Measurements from ENCODE around the gene ACOT8.
"Not testable (repeated sequence)": the region's sequence is repeated elsewhere in the genome, so short reads cannot be mapped to it uniquely, and the experiment has no call there.

ACOT8 gene

DNA sequence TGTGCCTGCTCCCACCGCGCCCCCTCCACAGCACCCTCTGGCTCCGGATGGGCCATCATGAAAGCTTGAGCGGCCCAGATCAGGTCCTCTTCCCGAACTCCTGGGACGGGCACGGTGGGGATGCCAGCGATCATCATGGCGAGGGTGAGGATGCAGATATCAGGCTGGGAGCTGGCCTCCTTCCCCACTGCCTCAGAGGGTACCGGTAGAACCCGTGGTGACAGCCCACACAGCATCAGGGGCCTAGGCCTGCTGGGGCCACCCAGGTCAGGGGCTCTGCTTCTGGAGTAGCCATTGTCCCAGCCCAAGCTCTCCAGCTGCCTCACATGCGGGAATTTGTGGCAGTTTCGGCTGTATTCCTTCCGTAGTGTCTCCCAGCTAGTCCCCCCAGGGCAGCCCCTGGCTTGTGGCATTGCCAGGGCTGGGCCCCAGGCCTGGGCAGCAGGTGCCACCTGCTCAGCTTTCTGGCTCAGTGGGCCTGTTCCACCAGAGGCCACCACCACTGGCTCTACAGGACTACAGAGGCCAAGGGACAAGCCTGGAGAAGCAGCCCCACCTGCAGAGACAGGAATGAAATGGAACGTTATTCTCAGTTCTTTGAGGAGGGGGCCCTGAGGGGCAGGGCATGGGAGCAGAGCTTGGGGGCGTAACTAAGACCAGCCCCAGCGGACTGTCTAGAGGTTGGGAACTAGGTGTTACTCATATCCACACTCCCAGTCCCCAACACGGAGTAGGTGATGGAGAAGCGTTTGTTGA, 29.6 kb upstream of the ACOT8 start:
- no peak for DNase-seq

DNA sequence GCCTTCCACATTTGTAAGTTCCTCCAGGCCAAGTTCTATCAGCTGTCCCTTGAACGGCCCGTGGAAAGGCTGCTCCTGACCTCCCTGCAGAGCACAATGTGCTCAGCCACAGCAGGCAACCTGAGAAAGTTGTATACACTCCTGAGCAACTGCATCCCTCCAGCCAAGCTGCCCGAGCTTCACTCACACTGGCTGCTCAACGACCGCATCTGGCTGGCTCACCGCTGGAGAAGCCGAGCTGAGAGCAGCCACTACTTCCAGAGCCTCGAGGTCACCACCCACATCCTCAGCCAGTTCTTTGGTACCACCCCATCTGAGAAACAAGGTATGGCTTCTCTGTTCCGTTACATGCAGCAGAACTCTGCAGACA, 25.9 kb upstream of the ACOT8 start:
- DNase-seq = no peak

DNA sequence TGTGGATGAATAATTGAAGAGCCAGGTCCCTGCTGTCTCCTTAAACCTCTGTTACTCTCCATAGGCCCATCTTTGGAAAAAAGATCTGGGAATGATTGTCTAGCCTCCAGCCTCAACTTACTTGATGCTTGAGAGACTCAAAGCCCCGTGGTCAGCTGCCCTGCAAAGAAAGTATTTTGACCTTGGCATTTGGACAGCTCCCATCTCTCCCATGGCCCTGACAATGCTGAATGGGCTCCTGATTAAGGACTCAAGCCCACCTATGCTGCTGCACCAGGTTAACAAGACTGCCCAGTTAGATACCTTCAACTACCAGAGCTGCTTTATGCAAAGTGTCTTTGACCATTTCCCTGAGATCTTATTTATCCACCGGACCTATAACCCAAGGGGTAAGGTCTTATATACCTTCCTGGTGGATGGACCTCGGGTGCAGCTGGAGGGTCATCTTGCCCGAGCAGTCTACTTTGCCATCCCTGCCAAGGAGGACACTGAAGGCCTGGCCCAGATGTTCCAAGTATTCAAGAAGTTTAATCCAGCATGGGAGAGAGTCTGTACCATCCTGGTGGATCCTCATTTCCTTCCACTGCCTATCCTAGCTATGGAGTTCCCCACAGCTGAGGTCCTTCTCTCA, 25.4 kb upstream of the ACOT8 start:
- no peak for DNase-seq

DNA sequence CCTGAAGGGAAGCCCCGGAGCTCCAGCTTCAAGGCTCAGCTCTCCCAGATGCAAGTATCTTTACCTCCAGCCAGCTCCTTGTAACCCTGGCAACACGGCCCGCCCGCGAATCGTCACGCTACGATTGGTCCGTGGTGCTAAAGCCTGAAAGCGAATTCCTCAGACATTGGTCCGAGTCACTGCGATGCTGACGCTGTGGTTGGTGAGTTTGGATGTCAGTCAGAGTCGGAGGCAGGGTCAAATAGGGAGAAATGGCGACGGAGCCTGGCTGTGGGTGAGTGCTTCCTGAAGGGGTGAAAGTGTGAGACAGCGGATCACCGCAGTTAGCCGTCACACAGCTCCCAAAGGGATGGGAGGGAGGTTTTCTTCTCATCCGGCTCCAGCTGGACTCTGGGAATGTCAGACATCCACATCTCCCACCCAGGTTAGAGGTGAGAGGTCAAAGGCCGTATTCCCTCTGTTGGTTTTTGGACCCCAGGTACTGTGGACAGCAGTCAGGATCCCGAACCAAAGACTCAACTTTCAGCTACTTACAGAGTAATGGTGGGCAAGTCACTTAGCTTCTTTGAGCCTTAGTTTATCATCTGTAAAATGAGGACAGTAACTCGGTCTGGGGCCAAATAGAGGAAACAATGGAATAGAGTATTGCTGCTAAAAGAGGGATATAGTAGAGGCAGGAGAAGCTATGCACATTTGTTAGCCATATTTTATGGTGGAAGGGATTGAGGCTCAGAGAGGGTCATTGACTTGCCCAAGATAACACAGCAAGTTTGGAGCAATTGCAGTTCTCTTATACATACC, 24.0 kb upstream of the ACOT8 start, which contains the start of gene ZSWIM1:
ZSWIM1 (plus strand) TSS at position 240 of the 801 bp plus-strand sequence. CDS start 1,366 bp downstream, outside the sequence.
- peak; percentile 99 for DNase-seq

DNA sequence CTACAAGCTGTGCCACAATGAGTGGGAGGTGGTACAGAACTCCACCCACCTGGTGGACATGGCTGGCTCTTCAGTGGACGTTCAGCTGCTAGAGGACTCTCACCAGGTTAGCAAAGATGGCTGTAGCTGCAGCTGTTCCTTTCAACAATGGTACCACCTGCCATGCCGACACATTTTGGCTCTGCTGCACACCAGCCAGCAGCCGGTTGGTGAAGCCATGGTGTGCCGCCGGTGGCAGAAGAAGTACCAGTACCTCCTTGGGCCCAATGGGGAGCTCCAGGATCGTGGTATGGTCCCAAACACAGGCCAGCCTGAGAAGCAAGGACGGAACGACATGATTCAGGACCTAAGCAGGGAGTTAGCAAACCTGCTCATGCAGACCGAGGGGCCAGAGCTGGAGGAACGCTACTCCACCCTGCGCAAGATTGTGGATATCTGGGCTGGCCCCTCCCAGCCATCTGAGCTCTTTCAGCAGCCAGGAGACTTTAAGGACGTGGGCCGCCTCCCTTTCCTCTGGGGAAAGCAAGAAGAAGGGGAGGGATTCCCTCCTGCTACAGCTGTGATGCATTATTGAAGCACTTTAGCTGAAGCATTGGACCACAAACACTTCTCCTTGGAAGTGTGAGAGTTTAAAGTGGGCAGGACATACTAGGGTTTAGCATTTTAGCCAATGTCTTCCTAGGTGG, 21.0 kb upstream of the ACOT8 start:
- DNase-seq = no peak

DNA sequence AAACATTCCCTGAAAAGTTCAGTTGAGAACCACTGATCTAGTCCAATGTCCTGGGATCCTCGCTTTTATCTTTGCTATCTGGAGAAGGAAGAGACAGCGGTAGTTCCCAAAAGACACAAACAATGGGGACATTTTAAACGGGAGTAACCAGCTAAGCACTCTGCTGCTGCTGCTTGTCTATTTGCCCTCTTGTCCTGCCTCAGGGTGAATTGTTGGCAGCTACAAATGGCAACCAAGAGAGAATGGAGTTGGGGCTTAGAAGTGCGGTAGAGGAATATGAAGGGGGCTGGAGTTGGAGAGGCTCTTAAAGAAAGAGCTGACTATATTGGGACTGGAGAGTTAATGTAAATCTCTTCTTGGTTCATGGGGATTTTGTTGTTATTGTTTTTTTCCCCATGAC, 17.4 kb upstream of the ACOT8 start:
- no peak for DNase-seq

DNA sequence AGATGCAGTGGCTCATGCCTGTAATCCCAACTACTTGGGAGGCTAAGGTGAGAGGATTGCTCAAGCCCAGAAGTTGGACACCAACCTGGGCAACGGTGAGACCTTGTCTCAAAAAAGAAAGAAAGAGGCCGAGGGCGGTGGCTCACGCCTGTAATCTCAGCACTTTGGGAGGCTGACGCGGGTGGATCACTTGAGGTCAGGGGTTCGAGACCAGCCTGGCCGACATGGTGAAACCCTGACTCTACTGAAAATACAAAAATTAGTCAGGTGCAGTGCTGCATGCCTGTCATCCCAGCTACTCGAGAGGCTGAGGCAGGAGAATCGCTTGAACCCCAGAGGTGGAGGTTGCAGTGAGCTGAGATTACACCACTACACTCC, 16.9 kb upstream of the ACOT8 start:
- DNase-seq = not testable (repeated sequence)

DNA sequence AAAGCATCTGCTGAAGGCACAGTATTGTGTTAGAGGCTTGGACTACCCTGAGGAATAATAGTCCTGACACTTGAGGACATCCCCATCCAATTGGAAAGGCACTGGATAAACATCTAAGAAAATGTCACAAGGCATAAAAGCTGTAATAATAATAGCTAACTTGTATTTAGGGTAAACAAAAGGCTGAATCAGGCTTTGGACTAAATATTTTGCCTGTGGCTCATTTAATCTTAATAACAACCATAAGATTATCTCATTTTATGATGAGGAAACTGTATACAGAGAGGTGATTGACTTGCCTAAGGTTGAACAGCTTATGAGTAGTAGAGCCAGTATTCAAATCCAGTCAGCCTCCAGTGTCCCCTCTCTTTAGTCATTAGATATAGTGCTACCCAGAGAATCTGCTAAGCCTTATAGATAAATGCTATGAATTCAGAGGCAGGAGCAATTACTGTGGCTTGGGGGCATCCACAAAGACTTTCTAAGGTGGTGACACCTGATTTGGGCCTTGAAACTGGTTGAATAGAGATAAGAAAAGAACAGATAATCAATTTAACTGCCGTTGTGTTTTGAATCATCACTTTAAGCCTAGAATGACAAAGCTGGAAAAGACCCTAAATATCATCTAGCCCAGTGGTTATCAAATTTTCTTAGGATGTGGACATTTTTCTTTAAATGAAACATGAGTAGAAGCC, 16.4 kb upstream of the ACOT8 start:
- DNase-seq = no peak

DNA sequence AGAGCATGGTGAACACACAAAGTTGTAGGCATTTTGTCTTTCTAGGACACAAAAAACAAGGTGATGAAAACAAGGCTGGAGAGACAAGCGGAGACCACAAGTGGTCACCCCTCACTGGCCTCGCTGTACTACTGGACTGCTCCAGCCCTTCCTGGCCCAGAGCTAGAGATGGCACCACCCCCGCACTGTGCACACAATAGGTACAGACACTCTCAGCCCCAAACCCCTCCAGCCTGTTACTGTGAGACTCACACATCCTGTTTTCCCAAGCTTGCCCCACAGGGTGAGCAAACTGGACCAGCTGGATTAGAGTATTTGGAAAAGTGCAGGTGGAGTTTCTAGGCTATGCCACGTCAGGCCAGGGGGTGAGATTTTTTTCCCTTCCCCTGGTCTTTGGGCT, 15.4 kb upstream of the ACOT8 start:
- DNase-seq = no peak

DNA sequence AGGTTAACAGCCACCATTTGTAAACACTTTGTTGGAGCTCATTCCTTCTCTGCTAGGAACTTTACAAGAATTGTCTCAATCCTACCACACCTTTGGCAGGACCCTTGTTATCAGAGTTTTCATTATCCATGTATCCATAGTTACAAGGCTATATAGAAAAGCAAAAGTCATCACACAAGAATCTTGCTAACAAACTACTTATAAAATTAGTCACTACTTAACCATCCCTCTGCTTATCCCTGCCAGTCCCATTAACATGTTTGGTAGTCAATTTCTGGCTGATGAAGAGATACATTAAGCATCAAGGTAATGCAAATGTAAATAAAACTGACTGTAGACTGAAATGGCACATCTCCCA, 10.6 kb upstream of the ACOT8 start:
- no peak for DNase-seq

DNA sequence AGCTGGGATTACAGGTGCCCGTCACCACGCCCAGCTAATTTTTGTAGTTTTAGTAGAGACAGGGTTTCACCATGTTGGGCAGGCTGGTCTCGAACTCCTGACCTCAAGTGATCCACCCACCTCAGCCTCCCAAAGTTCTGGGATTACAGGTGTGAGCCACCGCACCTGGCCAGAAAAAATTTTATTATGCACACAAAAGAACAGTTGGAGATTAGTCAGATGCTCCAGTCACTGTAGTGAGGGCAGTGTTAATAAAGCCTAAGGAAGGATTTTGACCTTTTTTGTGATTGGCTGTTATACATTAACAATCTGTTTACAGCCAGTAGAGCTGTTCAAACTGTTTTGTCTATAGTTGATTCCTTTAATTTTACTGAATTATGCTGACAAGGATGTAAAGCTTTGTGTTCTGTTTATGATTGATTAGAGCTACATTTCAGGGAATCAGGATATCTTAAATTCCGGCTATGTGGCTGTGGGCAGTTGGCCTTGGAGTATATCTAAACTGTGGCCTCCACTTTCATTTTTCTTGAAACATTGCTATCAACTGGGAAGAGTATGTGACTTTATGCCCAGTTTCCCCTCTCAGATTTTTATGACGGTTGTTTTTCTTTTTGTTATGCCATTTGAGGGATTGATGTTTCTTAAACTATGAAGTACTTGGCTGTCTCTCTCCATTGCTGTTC, 10.1 kb upstream of the ACOT8 start:
- no peak for DNase-seq

DNA sequence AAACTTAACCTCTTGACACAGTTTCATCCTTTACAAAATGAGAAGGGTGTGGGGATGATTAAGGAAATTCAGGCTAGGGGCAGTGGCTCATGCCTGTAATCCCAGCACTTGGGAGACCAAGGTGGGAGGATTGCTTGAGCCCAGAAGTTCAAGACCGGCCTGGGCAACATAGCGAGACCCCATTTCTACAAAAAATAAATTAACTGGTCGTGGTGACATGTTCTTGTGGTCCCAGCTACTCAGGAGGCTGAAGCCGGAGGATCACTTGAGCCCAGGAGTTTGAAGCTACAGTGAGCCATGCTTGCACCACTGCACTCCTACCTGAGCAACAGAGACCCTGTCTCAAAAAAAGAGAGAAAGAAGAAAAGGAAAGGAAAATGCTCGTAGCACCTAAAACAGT, 9.3 kb upstream of the ACOT8 start:
- DNase-seq = no peak

DNA sequence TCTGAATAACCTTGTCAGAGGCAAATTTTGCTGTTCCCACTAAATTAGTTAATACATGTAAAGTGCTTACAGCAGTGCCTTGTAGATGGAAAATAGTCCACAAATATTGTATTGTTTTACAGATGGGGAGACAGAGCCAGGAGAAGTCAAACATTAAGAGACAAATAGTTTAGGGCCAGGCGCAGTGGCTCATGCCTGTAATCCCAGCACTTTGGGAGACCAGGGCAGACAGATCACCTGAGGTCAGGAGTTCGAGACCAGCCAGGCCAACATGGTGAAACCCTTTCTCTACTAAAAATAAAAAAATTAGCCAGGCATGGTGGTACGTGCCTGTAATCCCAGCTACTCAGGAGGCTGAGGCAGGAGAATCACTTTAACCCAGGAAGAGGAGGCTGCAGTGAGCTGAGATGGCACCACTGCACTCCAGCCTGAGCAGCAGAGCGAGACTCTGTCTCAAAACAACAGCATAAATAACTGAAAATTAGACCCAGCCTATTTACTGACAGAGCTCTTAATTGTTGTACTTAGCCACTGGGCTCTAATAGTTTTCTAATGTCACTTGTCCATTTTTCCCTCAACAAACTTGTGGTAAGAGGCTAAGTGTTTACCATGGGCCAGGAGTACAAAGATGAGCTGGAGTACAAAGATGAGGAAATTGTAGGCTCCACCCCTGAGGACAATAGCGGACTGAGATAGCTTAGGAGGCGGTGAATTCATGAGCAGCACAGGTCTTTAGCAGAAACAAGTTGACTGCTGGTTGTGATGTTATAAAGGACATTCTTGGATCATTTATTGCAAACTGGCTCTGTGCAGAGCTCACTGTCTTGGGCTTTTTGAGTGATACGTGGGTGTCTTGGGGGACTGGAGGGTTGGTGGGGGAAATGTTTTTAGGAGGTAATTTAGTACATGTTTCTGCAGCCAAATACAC, 6.6 kb upstream of the ACOT8 start:
- no peak for DNase-seq

DNA sequence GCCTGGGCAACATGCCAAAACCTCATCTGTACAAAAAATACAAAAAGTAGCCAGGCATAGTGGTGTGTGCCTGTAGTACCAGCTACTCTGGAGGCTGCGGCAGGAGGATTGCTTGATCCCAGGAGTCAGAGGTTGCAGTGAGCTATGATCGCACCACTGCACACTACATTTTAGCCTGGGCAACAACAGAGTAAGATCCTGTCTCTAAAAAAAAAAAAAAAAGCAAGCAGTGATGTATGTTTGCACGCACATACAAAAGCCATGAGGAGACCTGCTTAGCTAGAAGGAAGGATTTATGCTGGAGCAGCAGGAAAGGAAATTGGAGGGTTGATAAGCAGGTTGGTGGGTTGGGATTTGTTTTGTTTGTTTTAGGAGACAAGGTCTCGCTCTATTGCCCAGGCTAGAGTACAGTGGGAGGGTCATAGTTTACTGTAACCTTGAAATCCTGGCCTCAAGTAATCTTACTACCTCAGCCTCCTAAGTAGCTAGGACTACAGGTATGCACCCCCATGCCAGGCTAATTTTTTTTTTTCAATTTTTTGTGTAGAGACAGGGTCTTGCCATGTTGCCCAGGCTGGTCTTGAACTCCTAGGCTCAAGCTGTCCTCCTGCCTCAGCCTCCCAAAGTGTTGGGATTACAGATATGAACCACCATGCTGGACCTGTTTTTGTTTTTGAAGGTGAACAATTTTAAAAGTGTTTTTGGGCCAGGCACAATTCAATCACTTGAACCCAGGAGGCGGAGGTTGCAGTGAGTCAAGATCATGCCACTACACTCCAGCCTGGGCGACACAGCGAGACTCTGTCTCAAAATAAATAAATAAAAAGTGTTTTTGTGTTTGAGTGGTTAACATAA, 4.3 kb upstream of the ACOT8 start:
- no peak for DNase-seq

DNA sequence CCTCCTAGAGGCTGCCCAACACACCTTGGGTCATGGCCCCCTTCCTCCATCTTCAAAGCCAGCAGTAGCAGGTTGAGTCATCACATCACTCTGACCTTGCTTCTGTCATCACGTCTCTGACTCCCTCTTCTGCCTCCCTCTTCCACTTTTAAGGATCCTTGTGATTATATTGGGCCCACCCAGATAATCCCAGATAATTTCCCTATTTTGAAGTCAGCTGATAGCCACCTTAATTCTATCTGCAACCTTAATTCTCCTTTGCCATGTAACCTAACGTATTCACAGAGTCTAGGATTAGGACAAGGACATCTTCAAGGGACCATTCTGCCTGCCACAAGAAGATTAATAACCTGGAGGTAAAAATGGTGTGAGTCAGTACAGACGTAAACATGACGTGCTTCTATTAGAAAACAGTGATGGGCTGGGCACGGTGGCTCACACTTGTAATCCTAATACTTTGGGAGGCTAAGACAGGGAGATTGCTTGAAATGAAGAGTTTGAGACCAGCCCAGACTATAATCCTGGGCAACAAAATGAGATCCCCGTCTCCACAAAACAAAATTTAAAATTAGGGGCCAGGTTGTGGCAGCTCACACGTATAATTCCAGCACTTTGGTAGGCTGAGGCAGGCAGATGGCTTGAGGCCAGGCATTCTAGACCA, 3.5 kb upstream of the ACOT8 start:
- DNase-seq = no peak

DNA sequence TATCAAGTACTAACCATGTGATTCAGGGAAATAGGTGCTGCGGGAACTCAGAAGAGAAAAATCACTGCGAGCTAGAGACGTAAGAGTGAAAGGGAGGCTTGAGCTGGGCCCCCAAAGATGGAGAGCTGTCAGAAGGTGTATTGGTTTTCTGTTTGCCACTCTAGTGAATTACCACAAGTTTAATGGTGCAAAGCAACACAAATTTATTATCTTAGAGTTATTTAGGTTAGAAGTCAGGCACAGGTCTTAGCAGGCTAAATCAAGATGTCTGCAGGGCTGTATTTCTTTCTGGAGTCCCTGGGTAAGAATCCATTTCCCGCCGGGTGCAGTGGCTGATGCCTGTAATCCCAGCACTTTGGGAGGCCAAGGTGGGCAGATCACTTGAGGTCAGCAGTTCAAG, 2.7 kb upstream of the ACOT8 start:
- DNase-seq = no peak

DNA sequence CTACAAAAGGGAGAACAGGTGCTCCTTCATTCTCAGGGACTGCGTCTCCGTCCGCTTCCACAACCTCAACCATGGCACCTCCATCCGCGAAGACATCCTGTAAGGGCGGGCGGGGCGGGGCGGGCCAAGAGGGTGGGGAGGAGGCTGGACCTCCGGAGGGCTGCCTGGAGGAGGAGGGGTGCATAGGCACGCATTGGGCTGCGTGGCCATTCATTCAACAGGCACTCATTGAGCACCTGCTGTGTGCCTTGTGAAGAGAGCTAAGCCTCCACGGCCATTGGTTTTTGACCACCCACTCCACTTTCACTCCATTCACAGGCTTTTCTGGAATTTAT, 657 bp upstream of the ACOT8 start:
- DNase-seq = no peak

DNA sequence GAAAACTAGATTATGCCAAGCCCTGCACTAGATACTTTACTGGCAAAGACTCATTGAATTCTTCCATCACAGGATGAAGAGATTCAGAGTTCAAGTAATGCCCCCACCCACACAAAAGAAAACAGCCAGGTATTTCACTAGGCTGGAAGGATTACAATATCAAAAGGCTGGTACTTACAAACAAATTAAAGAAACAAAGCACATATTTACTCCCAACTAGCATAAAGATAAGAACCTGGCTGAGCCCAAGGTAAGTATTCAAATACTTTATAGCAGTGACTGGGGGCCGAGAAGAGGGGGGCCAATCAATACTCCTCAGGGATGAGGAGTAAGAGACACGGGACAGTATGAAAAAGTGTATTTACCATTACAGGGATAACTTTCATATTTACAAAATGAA, 3.7 kb downstream of the ACOT8 start:
- no peak for DNase-seq

DNA sequence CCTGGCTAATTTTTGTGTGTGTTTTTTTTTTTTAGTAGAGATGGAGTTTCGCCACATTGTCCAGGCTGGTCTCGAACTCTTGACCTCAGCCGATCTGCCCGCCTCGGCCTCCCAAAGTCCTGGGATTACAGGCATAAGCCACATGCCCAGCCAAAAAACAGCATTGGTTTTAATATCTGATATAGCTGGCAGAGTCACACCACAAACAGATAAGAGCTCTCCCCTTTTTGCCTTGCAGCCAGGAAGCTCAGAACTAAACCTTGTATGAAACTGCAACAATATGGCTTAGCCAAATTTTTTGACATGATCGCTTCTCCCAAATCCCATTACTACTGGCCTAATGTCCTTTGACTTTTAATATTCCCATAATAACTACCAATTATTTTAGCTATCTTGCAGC, 4.9 kb downstream of the ACOT8 start:
- DNase-seq = no peak

DNA sequence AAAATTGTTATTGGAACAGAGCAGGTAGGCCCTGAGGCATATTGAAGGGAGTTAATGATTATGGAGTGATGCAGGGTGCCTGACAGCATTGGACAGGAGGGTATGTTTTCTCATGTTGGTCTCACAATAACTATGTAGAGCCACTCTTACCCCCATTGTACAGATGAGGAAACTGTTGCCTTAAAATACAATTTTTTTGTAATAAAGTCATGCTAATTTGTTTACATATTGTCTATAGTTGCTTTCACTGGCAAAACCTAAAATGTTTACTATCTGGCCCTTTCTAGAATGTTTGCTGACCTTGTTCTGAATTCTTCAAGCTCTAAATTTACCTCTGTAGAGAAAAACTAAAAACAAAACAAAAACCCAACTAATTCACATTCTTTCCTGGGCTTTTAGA, 5.7 kb downstream of the ACOT8 start:
- DNase-seq = no peak
